GM23338 (cell line): ENCODE results near the gene TNF. TPM values are rescaled to one million over a fixed set of nuclear protein-coding genes. Genes with fewer than 3 reads are reported as not detected.

ENCODE experiments used
- ATAC-seq: fragments of 200-7000 bp; cut with Tn5 transposase; 3 replicates; pipeline ENCODE4 v1.9.1; 2020
- DNase-seq: peaks from one replicate; pipeline ENCODE4 v3.0.0-alpha.2; 2015; ENCODE audit warnings: low spot score
- H2AFZ ChIP-seq: fragments of 200-600 bp; sonication (generic); 2 replicates; pipeline ENCODE4 v1.8.0; 2016; ENCODE audit warnings: antibody characterized with exemption, mild to moderate bottlenecking, moderate library complexity
- H3F3A ChIP-seq: fragments of 200-600 bp; sonication (generic); replicated peaks from 2 replicates; pipeline ENCODE4 v1.8.0; 2017; ENCODE audit warnings: antibody characterized with exemption, mixed run types, low read depth
- H3K27ac ChIP-seq: fragments of 200-600 bp; sonication (generic); 2 replicates; pipeline ENCODE4 v1.6.1; 2016; ENCODE audit warnings: low read depth
- H3K27me3 ChIP-seq: fragments of 200-600 bp; sonication (generic); 2 replicates; pipeline ENCODE4 v1.8.0; 2016; ENCODE audit warnings: mild to moderate bottlenecking, mixed run types, moderate library complexity; ENCODE audit not compliant: insufficient read depth
- H3K36me3 ChIP-seq: fragments of 200-600 bp; sonication (generic); 2 replicates; pipeline ENCODE4 v1.8.0; 2016; ENCODE audit warnings: mild to moderate bottlenecking; ENCODE audit not compliant: insufficient read depth
- H3K4me1 ChIP-seq: fragments of 200-600 bp; sonication (generic); 2 replicates; pipeline ENCODE4 v1.8.0; 2016; ENCODE audit warnings: mild to moderate bottlenecking, moderate library complexity; ENCODE audit not compliant: insufficient read depth
- H3K4me2 ChIP-seq: fragments of 200-600 bp; sonication (generic); 2 replicates; pipeline ENCODE4 v1.7.1; 2017; ENCODE audit warnings: mixed run types
- H3K4me3 ChIP-seq: fragments of 200-600 bp; sonication (generic); 2 replicates; pipeline ENCODE4 v1.6.1; 2016; ENCODE audit warnings: mixed run types
- H3K79me2 ChIP-seq: fragments of 200-600 bp; sonication (generic); replicated peaks from 2 replicates; pipeline ENCODE4 v1.8.0; 2017; ENCODE audit warnings: mild to moderate bottlenecking; ENCODE audit not compliant: insufficient read depth
- H3K9me2 ChIP-seq: fragments of 200-600 bp; sonication (generic); 2 replicates; pipeline ENCODE4 v1.8.0; 2017; ENCODE audit not compliant: insufficient read depth
- H4K20me1 ChIP-seq: fragments of 200-600 bp; sonication (generic); replicated peaks from 2 replicates; pipeline ENCODE4 v1.8.0; 2017; ENCODE audit warnings: mild to moderate bottlenecking; ENCODE audit not compliant: insufficient read depth
- H3K27ac Mint-ChIP-seq: 2 replicates; pipeline ENCODE4 v1.8.0; 2020; ENCODE audit warnings: inconsistent platforms, mild to moderate bottlenecking, moderate library complexity, mixed read lengths
- H3K27me3 Mint-ChIP-seq: 3 replicates; pipeline ENCODE4 v1.8.0; 2022; ENCODE audit warnings: low read depth, mild to moderate bottlenecking, moderate library complexity, mixed read lengths, inconsistent platforms; ENCODE audit not compliant: insufficient read depth, poor library complexity
- H3K36me3 Mint-ChIP-seq: 3 replicates; pipeline ENCODE4 v1.8.0; 2021; ENCODE audit warnings: low read depth, mild to moderate bottlenecking, inconsistent platforms, moderate library complexity, mixed read lengths
- H3K4me1 Mint-ChIP-seq: 3 replicates; pipeline ENCODE4 v1.8.0; 2020; ENCODE audit warnings: mild to moderate bottlenecking, inconsistent platforms, mixed read lengths
- H3K4me3 Mint-ChIP-seq: 3 replicates; pipeline ENCODE4 v1.8.0; 2021; ENCODE audit warnings: moderate library complexity, mild to moderate bottlenecking, inconsistent platforms, mixed read lengths
- H3K9me3 Mint-ChIP-seq: 3 replicates; pipeline ENCODE4 v1.8.0; 2020; ENCODE audit warnings: moderate library complexity, mild to moderate bottlenecking, inconsistent platforms, mixed read lengths
- CREB1 ChIP-seq: fragments of 250-450 bp; sonication (Bioruptor Pico); IDR thresholded peaks from 2 replicates; pipeline ENCODE4 v1.5.0; 2020; ENCODE audit warnings: low read depth, mild to moderate bottlenecking, moderate library complexity
- CTCF ChIP-seq, 2 experiments: fragments of 200-600 bp in 1 of 2; sonication (generic) in 1 of 2; conservative IDR thresholded peaks; 2 replicates each; pipeline versions ENCODE4 v1.5.1 to v1.6.1; 2016 to 2017; ENCODE audit warnings: antibody characterized with exemption in 2 of 2, low read depth in 2 of 2, mild to moderate bottlenecking in 2 of 2, moderate library complexity in 1 of 2
- EZH2 ChIP-seq: fragments of 200-600 bp; sonication (generic); IDR thresholded peaks from one replicate; pipeline ENCODE4 v1.8.0; 2017; ENCODE audit warnings: antibody characterized with exemption, mild to moderate bottlenecking, low read depth; ENCODE audit not compliant: unreplicated experiment
- EZH2phosphoT487 ChIP-seq: fragments of 200-600 bp; sonication (generic); IDR thresholded peaks from one replicate; pipeline ENCODE4 v1.8.1; 2018; ENCODE audit warnings: antibody characterized with exemption; ENCODE audit not compliant: unreplicated experiment
- JUNB ChIP-seq: IDR thresholded peaks from one replicate; pipeline ENCODE4 v1.6.1; 2016; ENCODE audit warnings: antibody characterized with exemption; ENCODE audit not compliant: unreplicated experiment
- NANOG ChIP-seq: IDR thresholded peaks from 2 replicates; pipeline ENCODE4 v1.6.1; 2016; ENCODE audit warnings: antibody characterized with exemption, borderline replicate concordance
- POLR2AphosphoS5 ChIP-seq: IDR thresholded peaks from 2 replicates; pipeline ENCODE4 v1.6.1; 2016; ENCODE audit warnings: antibody characterized with exemption, low read depth
- STAT1 ChIP-seq: IDR thresholded peaks from one replicate; pipeline ENCODE4 v1.6.1; 2016; ENCODE audit warnings: antibody characterized with exemption; ENCODE audit not compliant: unreplicated experiment
- ZNF114 ChIP-seq: fragments of 250-450 bp; sonication (Bioruptor Pico); IDR thresholded peaks from 2 replicates; pipeline ENCODE4 v1.5.0; 2020; ENCODE audit warnings: mild to moderate bottlenecking, moderate library complexity
- ZNF331 ChIP-seq: fragments of 250-450 bp; sonication (Bioruptor Pico); IDR thresholded peaks from 2 replicates; pipeline ENCODE4 v1.5.0; 2020; ENCODE audit warnings: low read depth, mild to moderate bottlenecking, moderate library complexity
- polyA plus RNA-seq: library from polyadenylated mRNA; unstranded; fragments of >200 nt; fragmentation: Nextera tagmentation; extraction: Ambion mirVana; gene quantifications from 2 replicates; pipeline ENCODE4 v1.2.1, GENCODE V29; 2016
- total RNA-seq: library from RNA; depleted of rRNA; stranded (reverse); fragments of >200 nt; shearing (Covaris generic); gene quantifications from 2 replicates; pipeline ENCODE4 v1.2.3, GENCODE V29; 2014
- TF ChIP-seq, protein P1 (sequence below): fragments of 250-450 bp; sonication (Bioruptor Pico); IDR thresholded peaks from 2 replicates; pipeline ENCODE4 v1.5.0; 2020; ENCODE audit warnings: mild to moderate bottlenecking, moderate library complexity
- TF ChIP-seq, protein P2 (sequence below): IDR thresholded peaks from one replicate; pipeline ENCODE4 v1.6.1; 2018; ENCODE audit warnings: antibody characterized with exemption; ENCODE audit not compliant: unreplicated experiment

The TNF gene
- total and polyA plus RNA-seq, 2 experiments from 2014 or later: 0.11 TPM; not detected in 1

- no peak for TF ChIP-seq EZH2
Observed at GRCh38 chr6:31541059-31541657, 34.2 kb upstream of the TNF start (continued).

- peaks cover 16% of the 10 kb centered on the region for H3K27me3 Mint-ChIP-seq
- Histone ChIP-seq H3K4me1 (peaks cover 29% of the 10 kb centered on the region), H3K4me2 (peak within 1 kb of the TSS; percentile 94), H3K27ac (peak within 1 kb of the TSS; percentile 99), H3K36me3 (peaks cover 35% of the 10 kb centered on the region), H4K20me1 (peaks cover 40% of the 10 kb centered on the region), H3K9me2 (no peaks in the 10 kb centered on the region), H3K79me2 (peaks cover 56% of the 10 kb centered on the region), H2AFZ (no peak within 1 kb of the TSS), H3K27me3 (no peaks in the 10 kb centered on the region), H3K4me3 (peak within 1 kb of the TSS; percentile 80), H3F3A (peaks cover 23% of the 10 kb centered on the region)
- H3K9me3 Mint-ChIP-seq: no peaks in the 10 kb centered on the region; the same call in 2 of the 3 replicates
- H3K27ac Mint-ChIP-seq: peak within 1 kb of the TSS; percentile 99
- ATAC-seq: peak; percentile 74
- H3K36me3 Mint-ChIP-seq: peaks cover 49% of the 10 kb centered on the region
- peaks cover 42% of the 10 kb centered on the region for H3K4me1 Mint-ChIP-seq
- H3K4me3 Mint-ChIP-seq: peak within 1 kb of the TSS; percentile 98
- peak; percentile 99 for DNase-seq
- TF ChIP-seq ZNF114 (CRISPR knock-in tag) (no peak), EZH2phosphoT487 (no peak), POLR2AphosphoS5 (peak; percentile 88), CTCF (conservative IDR thresholded peaks at IDR 0.05; ENCODE audit: low read depth in 2 of 2) (no peak), JUNB (no peak), NANOG (no peak), EZH2 (no peak), CREB1 (CRISPR knock-in tag) (peak; percentile 11; the same call in 1 of the 2 replicates), STAT1 (no peak), ZNF331 (CRISPR knock-in tag) (no peak)
- TF ChIP-seq, protein P1, sequence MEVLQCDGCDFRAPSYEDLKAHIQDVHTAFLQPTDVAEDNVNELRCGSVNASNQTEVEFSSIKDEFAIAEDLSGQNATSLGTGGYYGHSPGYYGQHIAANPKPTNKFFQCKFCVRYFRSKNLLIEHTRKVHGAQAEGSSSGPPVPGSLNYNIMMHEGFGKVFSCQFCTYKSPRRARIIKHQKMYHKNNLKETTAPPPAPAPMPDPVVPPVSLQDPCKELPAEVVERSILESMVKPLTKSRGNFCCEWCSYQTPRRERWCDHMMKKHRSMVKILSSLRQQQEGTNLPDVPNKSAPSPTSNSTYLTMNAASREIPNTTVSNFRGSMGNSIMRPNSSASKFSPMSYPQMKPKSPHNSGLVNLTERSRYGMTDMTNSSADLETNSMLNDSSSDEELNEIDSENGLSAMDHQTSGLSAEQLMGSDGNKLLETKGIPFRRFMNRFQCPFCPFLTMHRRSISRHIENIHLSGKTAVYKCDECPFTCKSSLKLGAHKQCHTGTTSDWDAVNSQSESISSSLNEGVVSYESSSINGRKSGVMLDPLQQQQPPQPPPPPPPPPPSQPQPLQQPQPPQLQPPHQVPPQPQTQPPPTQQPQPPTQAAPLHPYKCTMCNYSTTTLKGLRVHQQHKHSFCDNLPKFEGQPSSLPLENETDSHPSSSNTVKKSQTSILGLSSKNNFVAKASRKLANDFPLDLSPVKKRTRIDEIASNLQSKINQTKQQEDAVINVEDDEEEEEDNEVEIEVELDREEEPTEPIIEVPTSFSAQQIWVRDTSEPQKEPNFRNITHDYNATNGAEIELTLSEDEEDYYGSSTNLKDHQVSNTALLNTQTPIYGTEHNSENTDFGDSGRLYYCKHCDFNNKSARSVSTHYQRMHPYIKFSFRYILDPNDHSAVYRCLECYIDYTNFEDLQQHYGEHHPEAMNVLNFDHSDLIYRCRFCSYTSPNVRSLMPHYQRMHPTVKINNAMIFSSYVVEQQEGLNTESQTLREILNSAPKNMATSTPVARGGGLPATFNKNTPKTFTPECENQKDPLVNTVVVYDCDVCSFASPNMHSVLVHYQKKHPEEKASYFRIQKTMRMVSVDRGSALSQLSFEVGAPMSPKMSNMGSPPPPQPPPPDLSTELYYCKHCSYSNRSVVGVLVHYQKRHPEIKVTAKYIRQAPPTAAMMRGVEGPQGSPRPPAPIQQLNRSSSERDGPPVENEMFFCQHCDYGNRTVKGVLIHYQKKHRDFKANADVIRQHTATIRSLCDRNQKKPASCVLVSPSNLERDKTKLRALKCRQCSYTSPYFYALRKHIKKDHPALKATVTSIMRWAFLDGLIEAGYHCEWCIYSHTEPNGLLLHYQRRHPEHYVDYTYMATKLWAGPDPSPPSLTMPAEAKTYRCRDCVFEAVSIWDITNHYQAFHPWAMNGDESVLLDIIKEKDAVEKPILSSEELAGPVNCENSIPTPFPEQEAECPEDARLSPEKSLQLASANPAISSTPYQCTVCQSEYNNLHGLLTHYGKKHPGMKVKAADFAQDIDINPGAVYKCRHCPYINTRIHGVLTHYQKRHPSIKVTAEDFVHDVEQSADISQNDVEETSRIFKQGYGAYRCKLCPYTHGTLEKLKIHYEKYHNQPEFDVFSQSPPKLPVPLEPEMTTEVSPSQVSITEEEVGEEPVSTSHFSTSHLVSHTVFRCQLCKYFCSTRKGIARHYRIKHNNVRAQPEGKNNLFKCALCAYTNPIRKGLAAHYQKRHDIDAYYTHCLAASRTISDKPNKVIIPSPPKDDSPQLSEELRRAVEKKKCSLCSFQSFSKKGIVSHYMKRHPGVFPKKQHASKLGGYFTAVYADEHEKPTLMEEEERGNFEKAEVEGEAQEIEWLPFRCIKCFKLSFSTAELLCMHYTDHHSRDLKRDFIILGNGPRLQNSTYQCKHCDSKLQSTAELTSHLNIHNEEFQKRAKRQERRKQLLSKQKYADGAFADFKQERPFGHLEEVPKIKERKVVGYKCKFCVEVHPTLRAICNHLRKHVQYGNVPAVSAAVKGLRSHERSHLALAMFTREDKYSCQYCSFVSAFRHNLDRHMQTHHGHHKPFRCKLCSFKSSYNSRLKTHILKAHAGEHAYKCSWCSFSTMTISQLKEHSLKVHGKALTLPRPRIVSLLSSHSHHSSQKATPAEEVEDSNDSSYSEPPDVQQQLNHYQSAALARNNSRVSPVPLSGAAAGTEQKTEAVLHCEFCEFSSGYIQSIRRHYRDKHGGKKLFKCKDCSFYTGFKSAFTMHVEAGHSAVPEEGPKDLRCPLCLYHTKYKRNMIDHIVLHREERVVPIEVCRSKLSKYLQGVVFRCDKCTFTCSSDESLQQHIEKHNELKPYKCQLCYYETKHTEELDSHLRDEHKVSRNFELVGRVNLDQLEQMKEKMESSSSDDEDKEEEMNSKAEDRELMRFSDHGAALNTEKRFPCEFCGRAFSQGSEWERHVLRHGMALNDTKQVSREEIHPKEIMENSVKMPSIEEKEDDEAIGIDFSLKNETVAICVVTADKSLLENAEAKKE: no peak
- TF ChIP-seq, protein P2, sequence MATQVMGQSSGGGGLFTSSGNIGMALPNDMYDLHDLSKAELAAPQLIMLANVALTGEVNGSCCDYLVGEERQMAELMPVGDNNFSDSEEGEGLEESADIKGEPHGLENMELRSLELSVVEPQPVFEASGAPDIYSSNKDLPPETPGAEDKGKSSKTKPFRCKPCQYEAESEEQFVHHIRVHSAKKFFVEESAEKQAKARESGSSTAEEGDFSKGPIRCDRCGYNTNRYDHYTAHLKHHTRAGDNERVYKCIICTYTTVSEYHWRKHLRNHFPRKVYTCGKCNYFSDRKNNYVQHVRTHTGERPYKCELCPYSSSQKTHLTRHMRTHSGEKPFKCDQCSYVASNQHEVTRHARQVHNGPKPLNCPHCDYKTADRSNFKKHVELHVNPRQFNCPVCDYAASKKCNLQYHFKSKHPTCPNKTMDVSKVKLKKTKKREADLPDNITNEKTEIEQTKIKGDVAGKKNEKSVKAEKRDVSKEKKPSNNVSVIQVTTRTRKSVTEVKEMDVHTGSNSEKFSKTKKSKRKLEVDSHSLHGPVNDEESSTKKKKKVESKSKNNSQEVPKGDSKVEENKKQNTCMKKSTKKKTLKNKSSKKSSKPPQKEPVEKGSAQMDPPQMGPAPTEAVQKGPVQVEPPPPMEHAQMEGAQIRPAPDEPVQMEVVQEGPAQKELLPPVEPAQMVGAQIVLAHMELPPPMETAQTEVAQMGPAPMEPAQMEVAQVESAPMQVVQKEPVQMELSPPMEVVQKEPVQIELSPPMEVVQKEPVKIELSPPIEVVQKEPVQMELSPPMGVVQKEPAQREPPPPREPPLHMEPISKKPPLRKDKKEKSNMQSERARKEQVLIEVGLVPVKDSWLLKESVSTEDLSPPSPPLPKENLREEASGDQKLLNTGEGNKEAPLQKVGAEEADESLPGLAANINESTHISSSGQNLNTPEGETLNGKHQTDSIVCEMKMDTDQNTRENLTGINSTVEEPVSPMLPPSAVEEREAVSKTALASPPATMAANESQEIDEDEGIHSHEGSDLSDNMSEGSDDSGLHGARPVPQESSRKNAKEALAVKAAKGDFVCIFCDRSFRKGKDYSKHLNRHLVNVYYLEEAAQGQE: peak; percentile 39
Observed at GRCh38 chr6:31541658-31542521, 33.5 kb upstream of the TNF start, which contains the start of gene DDX39B. DDX39B (minus strand) TSS chr6:31542003; CDS start chr6:31540532, 1,471 bp downstream.
